HCT116 (cell line): Measurements from ENCODE around the gene IMPA2.

ENCODE experiments used
- CTCF ChIP-seq, 3 experiments: fragments of 200-600 bp in 1 of 3; sonication (generic) in 1 of 3; IDR thresholded peaks in 2 of 3; conservative IDR thresholded peaks in 1 of 3; 2 replicates each; pipeline ENCODE4 v1.5.1; 2012 to 2017; ENCODE audit warnings: low read depth in 2 of 3, low read length in 2 of 3, antibody characterized with exemption in 1 of 3, borderline replicate concordance in 1 of 3, control low read depth in 1 of 3, mild to moderate bottlenecking in 1 of 3, mixed read lengths in 1 of 3, mixed run types in 1 of 3, moderate library complexity in 1 of 3; ENCODE audit not compliant: insufficient read depth in 1 of 3
- EZH2phosphoT487 ChIP-seq: fragments of 200-600 bp; IDR thresholded peaks from 2 replicates; pipeline ENCODE4 v1.6.1; 2018; ENCODE audit warnings: antibody characterized with exemption, borderline replicate concordance

DNA sequence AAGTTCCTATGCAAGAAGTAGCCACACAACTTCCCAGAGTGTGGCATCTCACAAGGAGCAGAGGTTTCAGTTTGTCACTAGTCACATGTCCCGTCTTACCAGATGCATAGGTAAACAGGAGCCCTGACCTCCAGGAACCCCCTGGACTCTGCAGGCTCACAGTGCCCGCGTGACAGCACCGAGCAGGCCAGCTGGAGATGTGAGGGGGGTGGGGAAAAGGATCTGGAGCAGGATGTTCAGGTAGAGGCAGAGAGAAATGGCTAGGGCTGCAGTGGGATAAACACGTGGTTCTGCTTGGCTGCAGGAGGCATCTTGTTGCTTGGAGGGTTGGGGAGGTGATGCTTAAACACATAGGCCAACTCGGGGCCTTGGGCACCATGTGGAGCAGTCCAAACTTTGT, 54.2 kb downstream of the IMPA2 start:
- TF ChIP-seq EZH2phosphoT487 = no peak
- TF ChIP-seq CTCF (IDR thresholded peaks at IDR 0.05 in 2 of 3, conservative IDR thresholded peaks at IDR 0.05 in 1 of 3; ENCODE audit: borderline replicate concordance in 1 of 3, insufficient read depth in 1 of 3, low read depth in 2 of 3, low read length in 2 of 3) = no peak
